Measurements from ENCODE around the gene TEX12. TPM values are rescaled to one million over a fixed set of nuclear protein-coding genes. Genes with fewer than 3 reads are reported as not detected.
A peak's percentile ranks its signal among the peaks of the same experiment; 100 is the strongest.

Gene TEX12
- under 1 TPM in 1 of 2 experiments, not detected in 1; 0.30 TPM for total RNA-seq

GRCh38 chr11:112167145-112167544, at the start of gene TEX12:
TSS of gene TEX12 (plus strand) at chr11:112167372. CDS start at chr11:112169269, 1,897 bp downstream.
- no peak for DNase-seq
- H3K4me3 Mint-ChIP-seq, result no peak within 1 kb of the TSS
- ChIA-PET CTCF (interaction anchor here (2.1 kb wide), 1 partner anchor 8 kb away, joined by 11 read pairs; the partner anchor contains the start of gene BCO2), POLR2A (no interaction called here)
- H3K27me3 Mint-ChIP-seq, result peaks cover 14% of the 10 kb centered on the region
- H3K36me3 Mint-ChIP-seq (ENCODE audit: low read depth), result no peaks in the 10 kb centered on the region
- no peaks in the 10 kb centered on the region for H3K4me1 Mint-ChIP-seq
- no peak within 1 kb of the TSS for H3K27ac Mint-ChIP-seq
- H3K9me3 Mint-ChIP-seq, result no peaks in the 10 kb centered on the region

- Mint-ChIP-seq H3K27me3 (no peaks in the 10 kb centered on the region), H3K9me3 (no peaks in the 10 kb centered on the region), H3K36me3 (ENCODE audit: low read depth) (no peaks in the 10 kb centered on the region), H3K4me3 (no peak overlapping the region), H3K4me1 (peaks cover 27% of the 10 kb centered on the region), H3K27ac (no peak overlapping the region)
- DNase-seq, result peak; percentile 19
- CTCF ChIA-PET, result interaction anchor here (0.7 to 2.0 kb wide), 4 partner anchors 12 to 189 kb away, joined by 3 to 5 read pairs (median 4); partner anchors contain the start of gene BCO2
- POLR2A ChIA-PET, result no interaction called here
Measured at GRCh38 chr11:112118176-112118575, 49.0 kb upstream of the TEX12 start.

- no peaks in the 10 kb centered on the region for H3K36me3 Mint-ChIP-seq (ENCODE audit: low read depth)
- no peaks in the 10 kb centered on the region for H3K27me3 Mint-ChIP-seq
- no peak for DNase-seq
- H3K4me3 Mint-ChIP-seq, result no peak overlapping the region
- ChIA-PET POLR2A (interaction anchor here (0.6 kb wide), 1 partner anchor 166 kb away, joined by 4 read pairs; no protein-coding TSS in a partner anchor), CTCF (interaction anchor here (1.1 to 4.1 kb wide), 2 partner anchors 8 to 158 kb away, joined by 3 to 17 read pairs; no protein-coding TSS in a partner anchor)
- no peak overlapping the region for H3K27ac Mint-ChIP-seq
- peaks cover 15% of the 10 kb centered on the region for H3K4me1 Mint-ChIP-seq
- no peaks in the 10 kb centered on the region for H3K9me3 Mint-ChIP-seq
Measured at GRCh38 chr11:112121981-112122615, 45.1 kb upstream of the TEX12 start.

GRCh38 chr11:112123129-112123528, 44.0 kb upstream of the TEX12 start:
- no peak overlapping the region for H3K4me3 Mint-ChIP-seq
- H3K4me1 Mint-ChIP-seq, result peaks cover 15% of the 10 kb centered on the region
- POLR2A ChIA-PET, result no interaction called here
- DNase-seq, result no peak
- H3K27ac Mint-ChIP-seq, result no peak overlapping the region
- H3K27me3 Mint-ChIP-seq, result no peaks in the 10 kb centered on the region
- no peaks in the 10 kb centered on the region for H3K9me3 Mint-ChIP-seq
- no peaks in the 10 kb centered on the region for H3K36me3 Mint-ChIP-seq (ENCODE audit: low read depth)
- CTCF ChIA-PET, result interaction anchor here (4.1 kb wide), 1 partner anchor 9 kb away, joined by 17 read pairs; no protein-coding TSS in a partner anchor

- H3K27me3 Mint-ChIP-seq, result no peaks in the 10 kb centered on the region
- H3K9me3 Mint-ChIP-seq, result no peaks in the 10 kb centered on the region
- peaks cover 8% of the 10 kb centered on the region for H3K4me1 Mint-ChIP-seq
- DNase-seq, result no peak
- no peak overlapping the region for H3K27ac Mint-ChIP-seq
- ChIA-PET POLR2A (no interaction called here), CTCF (no interaction called here)
- H3K36me3 Mint-ChIP-seq (ENCODE audit: low read depth), result no peaks in the 10 kb centered on the region
- H3K4me3 Mint-ChIP-seq, result no peak overlapping the region
Measured at GRCh38 chr11:112127056-112127455, 40.1 kb upstream of the TEX12 start.

- Mint-ChIP-seq H3K36me3 (ENCODE audit: low read depth) (no peaks in the 10 kb centered on the region), H3K27ac (no peak overlapping the region), H3K4me3 (no peak overlapping the region), H3K27me3 (no peaks in the 10 kb centered on the region), H3K4me1 (peaks cover 12% of the 10 kb centered on the region), H3K9me3 (no peaks in the 10 kb centered on the region)
- no peak for DNase-seq
- ChIA-PET CTCF (no interaction called here), POLR2A (interaction anchor here (0.7 to 1.0 kb wide), 2 partner anchors 10 to 240 kb away, joined by 3 read pairs; no protein-coding TSS in a partner anchor)
Measured at GRCh38 chr11:112128483-112129121, 38.6 kb upstream of the TEX12 start.

- DNase-seq, result no peak
- CTCF ChIA-PET, result interaction anchor here (0.9 kb wide), 1 partner anchor 11 kb away, joined by 4 read pairs; no protein-coding TSS in a partner anchor
- Mint-ChIP-seq H3K4me1 (peaks cover 12% of the 10 kb centered on the region), H3K36me3 (ENCODE audit: low read depth) (no peaks in the 10 kb centered on the region), H3K27me3 (no peaks in the 10 kb centered on the region), H3K27ac (no peak overlapping the region), H3K4me3 (no peak overlapping the region), H3K9me3 (no peaks in the 10 kb centered on the region)
- POLR2A ChIA-PET, result no interaction called here
Measured at GRCh38 chr11:112129656-112130055, 37.5 kb upstream of the TEX12 start.

- Mint-ChIP-seq H3K4me3 (no peak overlapping the region), H3K27me3 (no peaks in the 10 kb centered on the region), H3K4me1 (peaks cover 12% of the 10 kb centered on the region), H3K27ac (no peak overlapping the region), H3K36me3 (ENCODE audit: low read depth) (no peaks in the 10 kb centered on the region), H3K9me3 (no peaks in the 10 kb centered on the region)
- ChIA-PET POLR2A (no interaction called here), CTCF (no interaction called here)
- no peak for DNase-seq
Measured at GRCh38 chr11:112132737-112133136, 34.4 kb upstream of the TEX12 start.

- no peaks in the 10 kb centered on the region for H3K9me3 Mint-ChIP-seq
- ChIA-PET POLR2A (no interaction called here), CTCF (no interaction called here)
- no peak overlapping the region for H3K27ac Mint-ChIP-seq
- H3K36me3 Mint-ChIP-seq (ENCODE audit: low read depth), result no peaks in the 10 kb centered on the region
- DNase-seq, result no peak
- H3K4me1 Mint-ChIP-seq, result peaks cover 12% of the 10 kb centered on the region
- no peak overlapping the region for H3K4me3 Mint-ChIP-seq
- no peaks in the 10 kb centered on the region for H3K27me3 Mint-ChIP-seq
Measured at GRCh38 chr11:112134473-112134872, 32.7 kb upstream of the TEX12 start.

GRCh38 chr11:112143597-112143996, 23.6 kb upstream of the TEX12 start:
- no peak for DNase-seq
- Mint-ChIP-seq H3K9me3 (peaks cover 2% of the 10 kb centered on the region), H3K27me3 (peaks cover 1% of the 10 kb centered on the region), H3K36me3 (ENCODE audit: low read depth) (no peaks in the 10 kb centered on the region), H3K4me1 (no peaks in the 10 kb centered on the region), H3K27ac (no peak overlapping the region), H3K4me3 (no peak overlapping the region)
- ChIA-PET POLR2A (no interaction called here), CTCF (interaction anchor here (1.1 kb wide), 1 partner anchor 29 kb away, joined by 3 read pairs; no protein-coding TSS in a partner anchor)

GRCh38 chr11:112150517-112150916, 16.7 kb upstream of the TEX12 start:
- ChIA-PET CTCF (no interaction called here), POLR2A (no interaction called here)
- H3K4me3 Mint-ChIP-seq, result no peak overlapping the region
- no peak overlapping the region for H3K27ac Mint-ChIP-seq
- no peak for DNase-seq
- H3K27me3 Mint-ChIP-seq, result no peaks in the 10 kb centered on the region
- H3K9me3 Mint-ChIP-seq, result no peaks in the 10 kb centered on the region
- H3K4me1 Mint-ChIP-seq, result no peaks in the 10 kb centered on the region
- no peaks in the 10 kb centered on the region for H3K36me3 Mint-ChIP-seq (ENCODE audit: low read depth)

- Mint-ChIP-seq H3K4me3 (no peak overlapping the region), H3K9me3 (no peaks in the 10 kb centered on the region), H3K27ac (no peak overlapping the region), H3K4me1 (peaks cover 2% of the 10 kb centered on the region), H3K36me3 (ENCODE audit: low read depth) (no peaks in the 10 kb centered on the region), H3K27me3 (peaks cover 1% of the 10 kb centered on the region)
- DNase-seq, result no peak
- POLR2A ChIA-PET, result no interaction called here
- CTCF ChIA-PET, result interaction anchor here (1.5 to 2.3 kb wide), 3 partner anchors 16 to 42 kb away, joined by 3 to 9 read pairs (median 3); no protein-coding TSS in a partner anchor
Measured at GRCh38 chr11:112156153-112156955, 10.8 kb upstream of the TEX12 start.

Data from activated CD4-positive, alpha-beta memory T cell treated with anti-CD3 and anti-CD28 coated beads, Interleukin-2, amount 10 ng/mL, durations not matched to agents 7 days and 5 days (primary cell).